ENCODE measurements around the gene ZNF160.

Gene ZNF160

DNA sequence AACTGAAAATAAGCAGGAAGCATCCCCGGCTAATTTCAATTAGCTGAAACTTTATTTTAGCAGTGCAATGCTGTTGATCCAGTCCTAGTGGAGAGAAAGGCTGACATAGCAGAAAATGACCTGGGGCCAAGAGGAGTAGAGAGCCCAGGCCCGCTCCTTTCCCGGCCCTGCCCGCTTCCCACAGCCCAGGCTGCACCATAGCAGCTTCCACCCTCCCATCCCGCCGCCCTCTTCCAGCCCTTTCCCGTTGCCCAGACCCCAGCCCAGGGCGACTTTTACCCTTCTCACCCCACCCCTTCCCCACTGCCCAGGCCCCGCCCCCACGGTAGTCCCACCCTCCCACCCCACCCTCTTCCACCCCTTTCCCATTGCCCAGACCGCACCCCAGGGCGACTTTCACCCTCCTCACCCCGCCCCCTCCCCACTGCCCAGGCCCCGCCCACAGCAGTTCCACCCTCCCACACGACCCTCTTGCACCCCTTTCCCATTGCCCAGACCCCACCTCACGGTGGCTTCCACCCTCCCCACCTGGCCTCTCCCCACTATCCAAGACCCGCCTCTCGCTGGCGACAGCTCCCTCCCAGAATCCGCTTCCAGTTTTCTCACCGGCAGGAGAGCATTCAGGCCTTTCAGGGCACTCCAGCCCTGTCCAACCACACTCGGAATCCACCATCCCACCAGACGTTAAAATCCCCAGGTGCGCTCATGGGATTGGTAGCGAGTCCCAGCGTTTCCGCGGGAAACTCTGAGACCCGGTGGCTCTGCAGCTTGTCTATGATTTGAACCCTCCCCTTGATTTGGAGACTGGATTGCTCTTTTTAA is 8.3 kb downstream of the ZNF160 start:
- in situ Hi-C loops (cut with MboI; ENCODE audit: low sequenced_read_pairs) = no loop called here

DNA sequence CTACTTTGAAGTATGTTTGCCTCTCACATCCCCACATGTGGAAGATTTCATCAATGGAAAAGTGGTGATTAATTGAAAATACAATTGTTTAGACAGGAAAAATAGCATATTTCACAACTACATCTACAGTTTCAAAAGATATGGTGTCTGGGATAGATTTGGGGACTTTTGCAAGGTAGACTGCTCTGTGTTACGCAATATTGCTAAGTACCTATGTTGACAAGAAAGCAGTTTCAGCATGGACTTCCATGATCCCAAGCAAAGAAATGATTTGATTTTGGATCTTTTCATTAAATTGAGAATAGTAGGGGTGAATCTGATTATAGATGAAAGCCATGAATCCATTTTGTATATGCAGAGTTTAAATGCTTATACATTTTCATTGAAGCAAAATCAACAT is 10.5 kb downstream of the ZNF160 start:
- in situ Hi-C loops (cut with MboI; ENCODE audit: low sequenced_read_pairs) = no loop called here

DNA sequence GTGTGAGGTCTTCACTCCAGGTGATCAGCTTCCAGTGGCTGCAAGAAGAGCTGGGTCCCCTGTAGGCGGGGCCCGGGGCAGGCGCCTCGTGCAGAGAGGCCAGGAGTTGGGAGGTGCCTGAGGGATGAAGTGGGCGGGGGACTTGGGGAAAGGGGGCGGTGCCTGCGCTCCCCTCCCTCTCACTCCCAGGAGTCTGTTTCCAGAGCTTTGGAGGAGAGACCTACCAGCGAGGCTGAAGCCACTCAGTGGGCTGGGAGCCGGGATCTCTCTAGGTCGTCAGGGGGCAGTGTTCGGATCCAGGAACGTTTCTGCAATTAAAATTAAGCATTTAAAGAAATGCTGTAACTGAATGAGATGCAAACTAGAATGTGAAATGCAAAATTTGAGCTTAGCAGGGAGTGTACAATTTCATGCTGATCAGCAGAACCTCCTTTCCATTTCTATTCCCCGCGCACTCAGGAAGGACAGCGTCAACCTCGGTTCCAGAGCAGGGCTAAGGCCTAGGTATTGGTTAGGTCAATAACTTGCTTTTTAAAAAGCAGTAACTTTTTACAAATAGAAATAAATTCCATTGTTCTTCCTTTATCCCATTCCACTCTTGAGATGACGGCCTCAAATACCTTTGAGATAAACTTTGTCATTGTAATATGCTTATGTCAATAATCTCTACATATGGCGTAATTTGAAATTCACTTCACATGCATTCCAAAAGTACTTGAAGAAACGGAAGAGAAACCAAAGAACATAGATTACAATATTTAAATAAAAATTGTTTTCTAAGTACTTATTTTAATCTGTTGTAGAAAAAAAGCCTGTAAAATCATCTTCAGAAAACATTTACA is 11.6 kb downstream of the ZNF160 start:
- in situ Hi-C loops (cut with MboI; ENCODE audit: low sequenced_read_pairs) = no loop called here

DNA sequence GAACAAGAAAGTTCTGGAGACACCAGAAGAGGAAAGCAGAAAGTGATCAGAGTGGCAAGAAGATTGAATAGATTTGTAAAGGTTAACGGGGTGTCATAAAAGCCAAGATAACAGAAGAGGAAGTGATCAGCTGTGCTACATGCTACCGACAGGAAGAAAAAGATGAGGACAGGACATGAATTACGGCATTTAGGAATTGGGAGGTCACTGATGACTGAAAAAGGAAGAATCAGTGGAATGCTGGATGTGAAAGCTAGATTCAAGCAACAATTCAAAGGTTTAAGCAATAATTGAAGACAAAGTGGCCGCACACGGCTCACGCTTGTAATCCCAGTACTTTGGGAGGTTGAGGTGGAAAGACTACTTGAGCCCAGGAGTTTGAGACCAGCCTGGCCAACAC is 15.1 kb downstream of the ZNF160 start:
- in situ Hi-C loops (cut with MboI; ENCODE audit: low sequenced_read_pairs) = no loop called here

DNA sequence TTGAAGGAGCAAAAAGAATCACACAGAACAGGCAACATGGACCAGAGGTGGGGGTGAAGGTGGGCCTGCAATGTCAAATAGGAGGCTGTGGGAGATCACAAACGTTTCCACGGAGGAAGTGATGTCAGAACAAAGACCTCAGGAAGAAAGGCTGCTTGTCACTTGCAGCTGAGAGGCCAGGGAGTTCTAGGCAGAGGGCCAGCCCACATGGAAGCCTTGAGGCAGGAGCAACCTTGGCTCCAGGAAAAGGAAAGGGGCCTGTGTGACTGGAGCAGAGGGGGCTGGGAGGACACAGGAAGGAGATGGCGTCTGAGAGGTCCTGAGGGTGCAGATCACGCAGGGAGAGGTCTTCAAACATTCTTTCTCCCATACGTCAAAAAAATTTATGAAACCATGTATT is 16.3 kb downstream of the ZNF160 start:
- in situ Hi-C loops (cut with MboI; ENCODE audit: low sequenced_read_pairs) = no loop called here

DNA sequence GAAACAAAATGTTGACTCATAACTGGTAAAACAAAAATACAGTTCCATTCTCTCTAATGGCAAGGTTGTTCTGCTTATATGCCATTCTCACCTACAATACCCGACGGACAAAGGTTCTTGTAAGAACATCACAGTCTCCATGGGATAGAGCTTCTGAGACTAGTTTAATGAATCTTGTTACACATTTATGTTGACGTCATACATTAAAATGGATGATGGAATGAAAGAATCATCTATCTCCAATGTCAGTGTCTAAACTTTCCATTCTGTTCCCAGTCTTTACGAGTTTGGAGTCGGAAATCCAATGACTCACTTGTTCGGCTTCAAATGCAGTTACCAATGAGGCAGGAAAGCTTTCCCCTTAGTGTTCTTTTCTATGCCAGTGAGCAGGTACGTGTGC is 17.7 kb downstream of the ZNF160 start:
- in situ Hi-C loops (cut with MboI; ENCODE audit: low sequenced_read_pairs) = no loop called here

DNA sequence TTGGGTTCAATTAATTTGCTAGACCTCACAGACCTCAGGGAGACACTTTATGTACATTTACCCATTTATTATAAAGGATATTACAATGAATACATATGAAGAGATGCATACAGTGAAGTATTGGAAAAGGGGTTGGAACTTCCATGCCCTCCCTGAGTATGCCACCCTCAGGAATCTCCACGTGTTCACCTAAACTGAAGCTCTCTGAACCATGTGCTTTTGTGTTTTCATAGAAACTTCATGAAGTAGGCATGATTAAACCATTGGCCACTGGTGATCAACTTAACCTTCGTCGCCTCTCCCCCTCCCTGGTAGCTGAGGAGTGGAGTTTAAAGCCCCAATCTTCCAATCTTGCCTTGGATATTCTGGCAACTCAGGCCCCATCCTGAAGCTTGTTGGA is 20.3 kb downstream of the ZNF160 start:
- in situ Hi-C loops (cut with MboI; ENCODE audit: low sequenced_read_pairs) = no loop called here

DNA sequence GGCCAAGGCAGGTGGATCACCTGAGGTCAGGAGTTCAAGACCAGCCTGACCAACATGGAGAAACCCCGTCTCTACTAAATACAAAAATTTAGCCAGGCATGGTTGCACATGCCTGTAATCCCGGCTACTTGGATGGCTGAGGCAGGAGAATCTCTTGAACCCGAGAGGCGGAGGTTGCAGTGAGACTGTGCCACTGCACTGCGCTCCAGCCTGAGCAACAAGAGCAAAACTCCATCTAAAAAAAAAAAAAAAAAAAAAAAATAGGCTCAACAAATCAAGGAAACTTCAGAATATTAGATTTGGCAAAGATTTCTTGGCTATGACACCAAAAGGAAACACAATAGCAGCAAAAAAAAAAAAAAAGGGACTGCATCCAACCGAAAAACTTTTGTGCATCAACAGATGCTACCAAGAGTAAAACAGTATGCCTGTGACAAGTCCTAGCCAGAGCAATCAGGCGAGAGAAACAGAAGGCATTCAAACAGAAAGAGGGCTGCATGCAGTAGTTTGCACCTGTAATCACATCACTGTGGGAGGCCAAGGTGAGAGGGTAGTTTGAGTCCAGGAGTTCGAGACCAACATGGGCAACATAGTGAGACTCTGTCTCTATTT is 23.8 kb downstream of the ZNF160 start:
- in situ Hi-C loops (cut with MboI; ENCODE audit: low sequenced_read_pairs) = no loop called here

DNA sequence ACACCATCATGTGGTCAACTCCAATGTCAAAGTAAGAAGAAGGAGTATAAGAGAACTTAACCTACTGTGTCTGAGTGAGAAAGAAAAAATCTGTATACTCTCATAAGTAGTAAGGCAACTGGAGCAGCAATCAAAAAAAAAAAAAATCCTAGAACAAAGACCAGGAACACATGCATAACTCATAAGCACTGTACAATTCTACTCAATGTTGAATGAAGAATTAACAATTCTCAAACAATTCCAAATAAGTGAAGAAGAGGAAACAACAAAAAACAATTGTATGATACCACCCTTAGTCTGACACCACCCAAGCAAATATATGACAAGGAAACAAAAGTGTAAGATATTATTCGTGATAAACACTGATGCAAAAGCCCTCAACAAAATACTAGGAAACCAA is 24.6 kb downstream of the ZNF160 start:
- in situ Hi-C loops (cut with MboI; ENCODE audit: low sequenced_read_pairs) = no loop called here

DNA sequence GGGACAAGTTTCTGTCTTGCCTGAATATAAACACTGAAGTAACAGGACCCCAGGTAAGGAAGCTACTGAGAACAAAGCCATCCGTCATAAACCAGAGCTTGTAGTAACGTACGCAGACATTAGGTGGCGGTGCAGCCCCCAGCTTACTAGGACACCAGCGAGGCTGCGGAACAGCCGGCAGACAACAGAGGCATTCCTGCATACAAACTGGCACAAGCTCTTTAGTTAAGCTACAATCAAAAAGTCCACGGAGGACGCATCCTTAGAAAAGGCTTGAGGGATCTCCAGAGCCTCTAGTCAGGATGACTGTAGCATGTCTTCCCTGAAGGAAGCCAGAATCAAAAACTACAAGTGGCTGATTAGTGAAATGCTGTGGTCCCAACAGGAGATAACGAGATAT is 26.2 kb downstream of the ZNF160 start:
- in situ Hi-C loops (cut with MboI; ENCODE audit: low sequenced_read_pairs) = no loop called here

DNA sequence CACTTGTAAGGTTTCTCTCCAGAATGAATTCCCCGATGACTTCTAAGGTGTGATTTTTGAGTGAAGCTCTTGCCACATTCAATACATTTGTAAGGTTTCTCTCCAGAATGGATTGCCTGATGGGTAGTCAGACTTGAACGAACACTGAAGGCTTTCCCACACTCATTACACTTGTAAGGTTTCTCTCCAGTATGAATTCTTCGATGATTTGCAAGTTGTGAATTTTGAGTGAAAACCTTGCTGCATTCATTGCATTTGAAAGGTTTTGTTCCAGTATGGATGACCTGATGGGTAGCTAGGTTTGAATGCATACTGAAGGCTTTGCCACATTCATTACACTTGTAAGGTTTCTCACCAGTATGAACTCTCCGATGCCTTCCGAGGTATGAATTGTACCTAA is 34.4 kb downstream of the ZNF160 start:
- in situ Hi-C loops (cut with MboI; ENCODE audit: low sequenced_read_pairs) = no loop called here

DNA sequence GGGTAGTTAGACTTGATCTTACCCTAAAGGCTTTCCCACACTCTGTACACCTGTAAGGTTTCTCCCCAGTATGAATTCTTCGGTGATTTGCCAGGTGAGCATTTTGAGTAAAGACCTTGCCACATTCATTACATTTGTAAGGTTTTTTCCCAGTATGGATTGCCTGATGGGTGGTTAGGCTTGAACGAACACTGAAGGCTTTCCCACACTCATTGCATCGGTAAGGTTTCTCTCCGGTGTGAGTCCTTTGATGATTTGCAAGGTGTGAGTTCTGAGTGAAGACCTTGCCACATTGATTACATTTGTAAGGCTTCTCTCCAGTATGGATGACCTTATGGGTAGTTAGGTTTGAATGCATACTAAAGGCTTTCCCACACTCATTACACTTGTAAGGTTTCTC is 35.0 kb downstream of the ZNF160 start:
- in situ Hi-C loops (cut with MboI; ENCODE audit: low sequenced_read_pairs) = no loop called here

DNA sequence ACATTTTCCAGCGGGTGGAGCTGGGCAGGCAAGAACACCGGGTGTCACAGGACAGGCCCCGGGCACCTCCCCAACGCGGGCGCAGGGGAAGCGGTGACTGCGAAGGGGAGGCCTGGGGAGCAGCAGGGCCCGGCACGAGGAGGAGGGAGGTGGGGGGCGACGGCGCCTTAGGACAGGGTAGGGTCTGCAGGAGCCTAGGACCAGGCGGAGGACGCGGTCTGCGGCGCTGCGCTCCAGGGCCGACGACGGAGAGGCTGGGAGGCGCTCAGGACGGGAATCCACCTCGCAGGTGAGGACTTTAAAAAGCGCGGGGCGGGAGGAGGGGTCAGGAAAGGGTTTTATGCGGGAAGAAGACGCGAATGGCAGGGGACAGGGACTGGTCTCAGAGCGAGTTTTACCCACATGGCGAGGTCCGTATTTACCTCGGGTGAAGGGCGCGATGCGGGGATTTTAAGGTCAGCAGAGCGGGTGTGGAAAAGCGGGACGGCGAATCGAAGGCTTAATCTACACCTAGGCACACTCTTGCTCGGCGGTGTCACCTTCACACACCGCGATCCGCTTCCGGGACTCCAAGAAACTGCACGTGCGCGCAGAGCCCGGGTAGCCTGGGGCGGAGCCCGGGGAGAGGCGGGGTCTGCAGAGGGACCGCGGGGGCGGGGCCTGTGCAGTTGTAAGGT is 45.2 kb downstream of the ZNF160 start:
- in situ Hi-C loops (cut with MboI; ENCODE audit: low sequenced_read_pairs) = no loop called here

DNA sequence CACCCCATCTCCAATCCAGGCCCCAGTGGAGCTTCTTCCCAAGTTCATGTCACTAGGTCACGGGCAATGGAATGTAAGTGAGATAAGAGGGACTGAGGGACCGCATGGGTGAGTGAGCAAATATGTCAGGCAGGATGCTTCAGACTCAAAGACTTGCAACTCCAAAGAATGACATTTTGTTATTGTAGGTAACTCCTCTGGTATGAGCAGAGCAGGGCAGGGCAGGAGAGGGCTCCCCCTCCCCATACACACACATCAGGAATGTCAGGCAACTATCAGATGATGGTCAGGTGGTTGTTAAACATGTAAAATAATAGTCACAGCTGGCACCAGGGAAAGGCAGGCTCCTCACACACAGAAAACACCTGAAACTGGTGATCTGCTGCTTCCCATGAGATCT is 48.1 kb downstream of the ZNF160 start:
- in situ Hi-C loops (cut with MboI; ENCODE audit: low sequenced_read_pairs) = no loop called here

DNA sequence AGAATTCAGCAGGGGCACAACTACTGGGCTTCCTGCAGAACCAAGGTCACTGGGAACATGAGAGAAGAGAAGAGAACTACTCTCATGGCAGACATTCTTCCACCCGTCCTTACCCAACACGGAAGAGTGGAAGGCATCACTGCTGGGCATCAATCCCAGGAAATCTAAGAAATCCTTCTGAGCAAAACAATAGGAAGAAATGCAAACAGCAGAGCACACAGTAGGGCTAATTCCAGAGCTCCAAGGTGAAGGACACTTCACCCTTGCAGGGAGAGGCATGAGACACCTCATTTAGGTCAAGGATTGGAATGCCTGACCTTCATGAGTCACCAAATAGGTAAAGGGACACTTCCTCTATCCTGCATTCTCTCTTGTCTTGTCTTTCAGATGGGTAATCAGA is 55.8 kb downstream of the ZNF160 start:
- in situ Hi-C loops (cut with MboI; ENCODE audit: low sequenced_read_pairs) = no loop called here

DNA sequence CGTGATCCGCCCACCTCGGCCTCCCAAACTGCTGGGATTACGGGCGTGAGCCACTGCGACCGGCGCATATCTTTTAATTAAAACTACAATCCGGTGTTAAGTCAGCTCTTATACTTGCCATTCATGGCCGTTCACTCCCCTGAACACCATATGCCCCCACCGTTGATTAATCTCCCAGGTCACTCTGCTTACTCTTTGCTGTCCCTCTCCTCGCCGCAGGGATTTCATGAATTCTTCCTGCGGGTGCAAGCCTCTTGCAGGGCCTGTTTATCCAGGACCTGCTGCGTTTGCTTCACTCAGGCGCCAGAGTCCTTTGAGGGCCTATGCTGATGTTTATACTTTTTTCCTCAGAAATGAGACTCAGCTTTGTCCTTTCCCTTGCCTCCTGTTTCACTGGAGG is 57.7 kb downstream of the ZNF160 start:
- in situ Hi-C loops (cut with MboI; ENCODE audit: low sequenced_read_pairs) = no loop called here

DNA sequence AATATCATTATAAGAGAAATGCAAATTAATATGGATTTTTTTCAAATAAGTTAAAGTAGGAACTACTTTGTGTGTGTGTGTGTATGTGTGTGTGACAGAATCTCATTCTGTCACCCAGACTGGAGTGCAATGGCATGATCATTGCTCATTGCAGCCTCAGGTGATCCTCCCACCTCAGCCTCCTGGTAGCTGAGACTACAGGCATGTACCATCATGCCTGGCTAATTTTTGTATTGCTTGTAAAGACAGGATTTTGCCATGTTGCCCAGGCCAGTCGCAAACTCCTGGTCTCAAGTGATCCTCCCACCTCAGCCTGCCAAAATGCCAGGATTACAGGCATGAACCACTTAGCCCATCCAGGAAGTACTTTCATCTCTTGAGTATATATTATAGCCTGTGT is 61.9 kb downstream of the ZNF160 start:
- in situ Hi-C loops (cut with MboI; ENCODE audit: low sequenced_read_pairs) = no loop called here

DNA sequence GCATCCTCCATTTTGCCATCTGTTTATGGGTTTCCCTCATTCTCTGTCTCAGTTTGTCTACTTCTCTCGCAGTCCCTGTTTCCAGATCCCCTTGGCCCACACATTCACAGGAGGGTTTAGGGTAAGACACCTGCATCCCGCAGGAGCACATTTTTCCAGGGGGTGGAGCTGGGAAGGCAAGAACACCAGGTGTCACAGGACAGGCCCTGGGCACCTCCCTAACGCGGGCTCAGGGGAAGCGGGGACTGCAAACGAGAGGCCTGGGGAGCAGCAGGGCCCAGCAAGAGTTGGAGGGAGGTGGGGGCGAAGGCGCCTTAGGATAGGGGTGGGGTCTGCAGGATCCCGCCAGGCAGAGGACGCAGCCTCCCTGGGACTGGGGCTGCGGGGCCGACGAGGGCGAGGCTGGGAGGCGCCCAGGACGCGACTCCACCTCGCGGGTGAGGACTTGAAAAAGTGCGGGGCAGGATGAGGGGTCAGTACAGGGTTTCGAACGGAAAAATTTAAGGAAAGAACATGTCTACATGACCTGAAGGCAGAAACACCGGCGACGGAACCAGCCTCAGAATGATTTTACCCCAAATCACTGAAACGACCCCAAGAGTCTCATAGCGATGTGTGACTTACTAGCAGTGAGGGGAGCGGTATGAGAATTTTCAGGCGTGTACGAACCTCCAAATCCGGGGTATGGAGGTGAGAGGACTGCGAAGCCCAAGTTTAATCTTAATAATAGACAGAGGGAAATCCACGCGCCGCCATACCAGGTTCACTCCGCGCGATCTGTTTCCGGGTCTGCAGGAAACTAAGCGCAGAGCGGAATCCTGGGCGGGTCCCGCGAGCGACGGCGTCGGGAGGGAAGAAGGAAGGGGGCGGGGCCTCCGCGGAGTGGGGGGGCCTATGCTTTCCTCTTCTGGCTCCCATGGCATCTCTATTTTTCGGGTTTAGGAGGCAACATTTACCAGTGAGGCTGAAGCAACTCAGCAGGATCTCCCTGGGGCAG is 65.8 kb downstream of the ZNF160 start:
- in situ Hi-C loops (cut with MboI; ENCODE audit: low sequenced_read_pairs) = no loop called here

DNA sequence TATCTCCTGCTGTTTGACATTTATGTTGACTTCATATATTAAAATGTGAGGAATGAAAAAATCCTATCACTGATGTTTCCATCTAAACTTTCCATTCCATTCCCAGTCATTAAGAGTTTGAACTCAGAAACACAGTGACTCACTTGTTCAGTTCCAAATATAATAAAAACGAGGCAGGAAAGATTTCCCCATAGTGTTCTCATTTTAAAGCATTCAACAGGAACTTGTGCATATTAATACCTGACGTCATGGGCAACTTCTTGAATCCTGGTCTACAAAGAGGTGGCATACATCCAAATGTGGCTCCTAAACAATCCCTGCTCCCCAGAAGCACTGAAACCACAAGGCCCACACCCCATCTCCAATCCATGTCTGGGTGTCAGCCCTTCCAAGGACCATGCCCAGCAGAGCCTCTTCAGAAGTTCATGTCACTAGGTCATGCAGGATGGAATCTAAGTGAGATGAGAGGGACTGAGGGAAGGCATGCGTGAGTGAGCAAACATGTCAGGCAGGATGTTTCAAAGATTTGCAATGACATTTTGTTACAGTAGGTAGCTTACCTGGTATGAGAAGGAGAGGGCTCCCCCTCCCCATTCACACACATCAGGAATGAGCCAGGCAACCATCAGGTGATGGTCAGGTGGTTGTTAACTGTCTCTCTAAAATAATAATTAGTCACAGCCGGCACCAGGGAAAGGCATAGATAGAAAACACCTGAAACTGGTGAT is 68.1 kb downstream of the ZNF160 start:
- in situ Hi-C loops (cut with MboI; ENCODE audit: low sequenced_read_pairs) = no loop called here
